ENCODE results near the gene BAZ1A. TPM values are rescaled to one million over a fixed set of nuclear protein-coding genes. Genes with fewer than 3 reads are reported as not detected.
A peak's percentile ranks its signal among the peaks of the same experiment; 100 is the strongest.
"Not testable (repeated sequence)": the region's sequence is repeated elsewhere in the genome, so short reads cannot be mapped to it uniquely, and the experiment has no call there.

The BAZ1A gene
- total and polyA plus RNA-seq, 9 of the 15 experiments (the other 6 are each of a cell fraction or from before 2014, with no cell fraction given) = 22.0 to 71.2 (median 39.1) TPM

- 31% methylated on average over 4 of the region's 4 CpGs for WGBS (ENCODE audit: insufficient coverage, low coverage, missing lambda C conversion rate)
- H3K9ac ChIP-seq (ENCODE audit: insufficient read depth in 1 of 2, low read depth in 2 of 2, low read length in 2 of 2); intact Hi-C loops (cut with micrococcal nuclease); H3K27ac ChIP-seq (ENCODE audit: extremely low read depth, low read depth, low read length); H3K9me3 ChIP-seq (replicated peaks; ENCODE audit: control insufficient read depth, insufficient read depth, low read depth, low read length); in situ Hi-C loops (cut with MboI); H3K4me1 ChIP-seq (replicated peaks in 1 of 2; ENCODE audit: control insufficient read depth in 2 of 2, insufficient read depth in 2 of 2, low read length in 2 of 2); CTCF ChIA-PET (ENCODE audit: low intra/inter-chr PET ratio); H2AFZ ChIP-seq (ENCODE audit: low read depth, low read length); H3K36me3 ChIP-seq (ENCODE audit: control insufficient read depth, insufficient read depth, low read length); BruUV-seq (replicated peaks); POLR2A ChIA-PET; H4K20me1 ChIP-seq (replicated peaks; ENCODE audit: control insufficient read depth, insufficient read depth, low read length); H3K4me3 ChIP-seq; H3K9me1 ChIP-seq (ENCODE audit: control insufficient read depth, insufficient read depth, low read length); H3K4me2 ChIP-seq (ENCODE audit: insufficient read depth, low read length); H3K27me3 ChIP-seq (ENCODE audit: control insufficient read depth in 2 of 2, insufficient read depth in 2 of 2, low read length in 2 of 2); H3K79me2 ChIP-seq (ENCODE audit: control insufficient read depth, insufficient read depth, low read length); ATAC-seq; DNase-seq (ENCODE audit: extremely low read depth in 1 of 4, low spot score in 3 of 4): not testable (repeated sequence)
- TF ChIP-seq ZNF146 (CRISPR knock-in tag; IDR thresholded peaks at IDR 0.05; ENCODE audit: unreplicated experiment) = peak; percentile 65
- FAIRE-seq = peak; percentile 55
These were observed 138.1 kb downstream of the BAZ1A start for GRCh38 chr14:34737079-34737478.

- no peaks in the 10 kb centered on the region for H3K79me2 ChIP-seq (ENCODE audit: control insufficient read depth, insufficient read depth, low read length)
- H3K4me1 ChIP-seq (replicated peaks in 1 of 2; ENCODE audit: control insufficient read depth in 2 of 2, insufficient read depth in 2 of 2, low read length in 2 of 2) = no peaks in the 10 kb centered on the region
- no peaks in the 10 kb centered on the region for H3K9me1 ChIP-seq (ENCODE audit: control insufficient read depth, insufficient read depth, low read length)
- in situ Hi-C loops (cut with MboI) = no loop called here
- BruUV-seq (replicated peaks) = no TSS peak
- no peaks in the 10 kb centered on the region for H4K20me1 ChIP-seq (replicated peaks; ENCODE audit: control insufficient read depth, insufficient read depth, low read length)
- H3K36me3 ChIP-seq (ENCODE audit: control insufficient read depth, insufficient read depth, low read length) = no peaks in the 10 kb centered on the region
- ATAC-seq (no peak), DNase-seq (ENCODE audit: extremely low read depth in 1 of 4, low spot score in 3 of 4) (no peak), FAIRE-seq (no peak)
- ChIA-PET CTCF (ENCODE audit: low intra/inter-chr PET ratio) (no interaction called here), POLR2A (interaction anchor here (0.7 kb wide), 1 partner anchor 16 kb away, joined by 3 read pairs; no protein-coding TSS in a partner anchor)
- 17% methylated on average over 3 of the region's 3 CpGs for WGBS (ENCODE audit: insufficient coverage, low coverage, missing lambda C conversion rate)
- no peak overlapping the region for H2AFZ ChIP-seq (ENCODE audit: low read depth, low read length)
- no peaks in the 10 kb centered on the region for H3K27me3 ChIP-seq (ENCODE audit: control insufficient read depth in 2 of 2, insufficient read depth in 2 of 2, low read length in 2 of 2)
- H3K4me3 ChIP-seq = no peak overlapping the region
- TF ChIP-seq ILK (tag; IDR thresholded peaks at IDR 0.05; ENCODE audit: borderline replicate concordance, low read depth) (no peak), GABPB1 (CRISPR knock-in tag; IDR thresholded peaks at IDR 0.05) (no peak), CXXC5 (CRISPR knock-in tag; IDR thresholded peaks at IDR 0.05) (no peak)
- intact Hi-C loops (cut with micrococcal nuclease) = no loop called here
- H3K9ac ChIP-seq (ENCODE audit: insufficient read depth in 1 of 2, low read depth in 2 of 2, low read length in 2 of 2) = no peak overlapping the region
- no peak overlapping the region for H3K27ac ChIP-seq (ENCODE audit: extremely low read depth, low read depth, low read length)
- no peaks in the 10 kb centered on the region for H3K9me3 ChIP-seq (replicated peaks; ENCODE audit: control insufficient read depth, insufficient read depth, low read depth, low read length)
- H3K4me2 ChIP-seq (ENCODE audit: insufficient read depth, low read length) = no peak overlapping the region
These were observed 141.9 kb downstream of the BAZ1A start for GRCh38 chr14:34733245-34733644.
